NCI-H2107 treated with DMSO at 0.1 percent for 48 hours (cell line): ENCODE data around the gene PSMD2.

ENCODE experiments used
- DNase-seq: peaks from one replicate; lab custom pipeline; 2025; ENCODE audit not compliant: unreplicated experiment; lab: John Stamatoyannopoulos, UW

The PSMD2 gene

DNA sequence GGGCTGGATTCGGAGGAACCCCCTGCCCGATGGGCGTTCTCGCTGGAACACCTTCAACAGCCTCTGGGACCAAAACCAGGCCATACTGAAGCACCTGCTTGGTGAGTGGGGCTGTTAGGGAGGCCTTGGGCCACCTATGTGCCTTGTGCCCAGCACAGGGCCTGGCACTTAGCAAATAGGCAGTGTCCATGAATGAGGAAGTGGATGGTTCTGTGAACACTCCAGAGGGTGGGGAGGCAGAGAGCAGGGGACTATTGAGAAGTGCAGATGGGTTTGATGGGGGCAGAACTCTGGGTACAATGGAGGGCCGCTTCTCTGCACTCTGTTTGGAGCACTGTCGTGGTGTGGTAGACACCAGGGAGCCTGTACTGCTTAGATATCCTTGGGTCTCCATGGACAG, 21.7 kb upstream of the PSMD2 start:
- DNase-seq: no peak

DNA sequence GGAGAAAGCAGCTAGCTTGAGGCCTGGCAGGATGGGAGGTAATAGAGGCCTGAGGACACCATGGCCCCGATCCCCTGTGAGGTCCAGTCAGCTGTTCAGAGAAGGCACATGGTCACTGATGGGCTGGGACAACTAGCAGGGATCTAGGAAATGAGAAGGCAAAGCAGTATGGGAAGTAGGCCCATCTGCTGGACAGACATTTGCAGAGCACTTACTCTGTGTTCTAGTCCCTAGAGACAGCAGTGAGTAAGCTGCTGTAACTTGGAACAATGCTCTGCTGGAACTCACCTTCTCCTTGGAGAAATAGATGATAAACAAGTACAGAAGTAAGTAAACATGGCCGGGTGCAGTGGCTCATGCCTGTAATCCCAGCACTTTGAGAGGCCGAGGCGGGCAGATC, 16.1 kb upstream of the PSMD2 start:
- no peak for DNase-seq

DNA sequence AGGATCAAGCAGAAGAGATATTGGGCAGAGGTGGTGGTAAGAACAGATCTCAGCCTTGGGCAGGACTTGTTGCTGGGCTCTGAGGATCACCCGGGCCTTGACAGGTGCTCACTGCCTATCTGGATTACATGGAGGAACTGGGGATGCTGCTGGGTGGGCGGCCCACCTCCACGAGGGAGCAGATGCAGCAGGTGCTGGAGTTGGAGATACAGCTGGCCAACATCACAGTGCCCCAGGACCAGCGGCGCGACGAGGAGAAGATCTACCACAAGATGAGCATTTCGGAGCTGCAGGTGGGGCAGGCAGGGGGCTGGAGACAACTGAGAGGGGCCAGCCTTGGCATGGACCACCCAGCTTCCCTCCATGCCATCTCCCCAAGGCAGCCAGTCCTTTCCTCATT, 15.4 kb upstream of the PSMD2 start:
- no peak for DNase-seq

DNA sequence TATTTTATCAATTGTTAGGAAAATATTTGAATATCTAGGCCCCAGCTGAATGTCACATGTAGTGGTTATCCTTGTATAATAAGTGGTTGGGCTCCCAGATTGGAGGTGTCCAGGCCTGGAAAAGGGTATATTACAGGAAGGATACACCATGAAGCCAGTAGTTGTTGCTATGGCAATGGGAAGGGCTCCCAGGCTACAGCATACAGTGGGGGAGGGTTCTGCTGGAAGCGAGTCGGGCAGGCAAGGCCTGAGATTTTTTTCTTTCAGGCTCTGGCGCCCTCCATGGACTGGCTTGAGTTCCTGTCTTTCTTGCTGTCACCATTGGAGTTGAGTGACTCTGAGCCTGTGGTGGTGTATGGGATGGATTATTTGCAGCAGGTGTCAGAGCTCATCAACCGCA, 14.3 kb upstream of the PSMD2 start:
- DNase-seq: peak; percentile 91

DNA sequence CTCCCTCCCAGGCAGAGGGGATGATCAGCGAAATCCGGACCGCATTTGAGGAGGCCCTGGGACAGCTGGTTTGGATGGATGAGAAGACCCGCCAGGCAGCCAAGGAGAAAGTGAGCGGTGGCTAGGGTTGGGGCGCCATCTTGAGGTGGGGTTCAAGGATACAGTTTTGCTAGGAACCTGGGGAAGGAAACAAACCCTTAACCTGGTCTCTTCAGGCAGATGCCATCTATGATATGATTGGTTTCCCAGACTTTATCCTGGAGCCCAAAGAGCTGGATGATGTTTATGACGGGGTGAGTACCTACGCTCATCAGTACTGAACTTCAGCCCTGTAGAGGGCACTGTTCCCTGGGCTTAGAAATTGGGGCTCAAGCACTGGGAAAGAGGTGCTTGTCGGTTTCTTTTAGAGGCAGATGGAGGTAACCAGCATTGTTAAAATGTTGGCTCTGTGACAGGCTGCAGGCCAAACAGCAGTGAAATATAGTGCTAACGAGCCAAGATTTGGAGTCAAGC, 9.6 kb upstream of the PSMD2 start:
- DNase-seq: peak; percentile 85

DNA sequence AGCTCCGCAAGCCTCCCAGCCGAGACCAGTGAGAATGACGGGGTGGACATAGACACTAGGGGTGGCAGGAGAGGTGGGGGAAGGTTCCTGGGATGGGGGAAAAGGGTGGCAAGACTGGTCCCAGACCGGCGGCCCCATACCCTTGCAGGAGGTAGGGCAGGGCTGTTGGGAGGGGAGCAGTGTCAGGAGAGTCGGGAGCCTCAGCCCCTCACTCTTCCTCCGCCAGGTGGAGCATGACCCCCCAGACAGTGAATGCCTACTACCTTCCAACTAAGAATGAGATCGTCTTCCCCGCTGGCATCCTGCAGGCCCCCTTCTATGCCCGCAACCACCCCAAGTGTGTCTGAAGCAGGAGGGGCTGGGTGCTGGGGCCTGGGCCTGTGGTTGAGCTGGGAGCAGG, 8.7 kb upstream of the PSMD2 start:
- no peak for DNase-seq

DNA sequence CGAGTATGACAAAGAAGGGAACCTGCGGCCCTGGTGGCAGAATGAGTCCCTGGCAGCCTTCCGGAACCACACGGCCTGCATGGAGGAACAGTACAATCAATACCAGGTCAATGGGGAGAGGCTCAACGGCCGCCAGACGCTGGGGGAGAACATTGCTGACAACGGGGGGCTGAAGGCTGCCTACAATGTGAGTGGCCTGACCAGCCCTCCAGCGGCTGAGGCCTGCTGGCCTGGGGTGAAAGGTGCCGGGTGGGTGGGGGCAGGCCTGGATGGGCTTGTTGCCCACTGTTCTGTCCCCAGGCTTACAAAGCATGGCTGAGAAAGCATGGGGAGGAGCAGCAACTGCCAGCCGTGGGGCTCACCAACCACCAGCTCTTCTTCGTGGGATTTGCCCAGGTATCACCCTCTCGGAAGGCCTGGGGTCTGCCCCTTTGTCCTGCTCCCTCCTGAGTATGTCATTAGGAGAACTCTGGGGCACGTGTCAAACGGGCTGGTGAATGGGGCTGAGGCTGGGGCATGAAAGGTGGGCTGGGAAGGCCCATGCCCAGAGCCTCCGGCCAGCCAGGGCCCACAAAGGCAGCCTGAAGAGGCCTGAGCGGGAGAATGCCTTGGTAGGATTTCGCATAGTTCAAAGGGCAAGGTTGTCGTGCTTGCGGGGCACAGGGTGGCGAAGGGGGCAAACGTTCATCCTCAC, 7.8 kb upstream of the PSMD2 start:
- DNase-seq: no peak

DNA sequence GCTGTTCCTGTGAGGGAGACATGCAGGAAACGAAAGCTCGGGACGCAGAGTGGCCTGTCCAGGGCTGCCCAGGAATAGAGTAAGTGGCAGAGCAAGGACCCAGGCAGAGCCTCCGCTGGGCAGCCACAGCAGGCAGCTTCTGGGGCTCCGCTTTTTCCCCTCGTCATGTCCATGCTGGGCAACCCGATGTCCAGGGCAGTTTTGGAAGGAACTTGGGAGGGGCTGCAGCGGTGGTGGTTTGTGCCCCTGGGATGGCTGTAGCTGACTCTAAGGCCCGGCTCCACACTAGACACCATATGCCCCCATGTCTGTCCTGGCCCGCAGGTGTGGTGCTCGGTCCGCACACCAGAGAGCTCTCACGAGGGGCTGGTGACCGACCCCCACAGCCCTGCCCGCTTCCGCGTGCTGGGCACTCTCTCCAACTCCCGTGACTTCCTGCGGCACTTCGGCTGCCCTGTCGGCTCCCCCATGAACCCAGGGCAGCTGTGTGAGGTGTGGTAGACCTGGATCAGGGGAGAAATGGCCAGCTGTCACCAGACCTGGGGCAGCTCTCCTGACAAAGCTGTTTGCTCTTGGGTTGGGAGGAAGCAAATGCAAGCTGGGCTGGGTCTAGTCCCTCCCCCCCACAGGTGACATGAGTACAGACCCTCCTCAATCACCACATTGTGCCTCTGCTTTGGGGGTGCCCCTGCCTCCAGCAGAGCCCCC, 7.1 kb upstream of the PSMD2 start:
- DNase-seq: no peak

DNA sequence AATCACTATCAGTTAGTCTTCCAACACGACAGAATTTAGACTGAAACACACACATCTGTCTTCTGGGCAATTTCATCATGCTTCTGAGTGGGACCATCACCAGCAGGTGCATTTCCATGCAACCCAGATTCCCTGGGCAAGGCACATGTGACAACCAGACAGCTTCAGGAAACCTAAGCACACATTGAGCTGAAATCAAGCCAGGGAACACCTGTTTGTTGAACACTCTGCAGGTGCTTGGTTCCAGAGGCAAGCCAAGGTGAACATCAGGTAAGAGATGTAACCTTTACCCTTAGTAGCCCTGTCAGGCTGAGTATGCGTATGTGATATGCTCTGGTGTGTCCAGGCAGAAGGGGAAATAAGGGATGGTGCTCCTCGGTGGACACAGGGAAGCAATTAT, 3.3 kb upstream of the PSMD2 start:
- peak; percentile 27 for DNase-seq

DNA sequence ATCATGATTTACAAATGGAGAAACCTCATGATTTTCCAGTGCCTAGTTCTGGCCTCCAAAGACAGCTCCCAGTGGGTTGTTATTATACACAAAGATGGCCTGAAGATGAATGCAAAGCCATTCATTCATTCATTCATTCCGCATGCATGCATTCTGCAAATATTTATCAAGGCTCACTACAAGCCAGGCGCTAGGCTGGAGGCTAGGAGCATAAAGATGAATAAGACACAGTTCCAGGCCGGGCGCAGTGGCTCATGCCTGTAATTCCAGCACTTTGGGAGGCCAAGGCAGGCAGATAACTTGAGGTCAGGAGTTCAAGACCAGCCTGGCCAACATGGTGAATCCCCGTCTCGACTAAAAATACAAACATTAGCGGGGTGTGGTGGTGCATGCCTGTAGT, 2.4 kb upstream of the PSMD2 start:
- no peak for DNase-seq

DNA sequence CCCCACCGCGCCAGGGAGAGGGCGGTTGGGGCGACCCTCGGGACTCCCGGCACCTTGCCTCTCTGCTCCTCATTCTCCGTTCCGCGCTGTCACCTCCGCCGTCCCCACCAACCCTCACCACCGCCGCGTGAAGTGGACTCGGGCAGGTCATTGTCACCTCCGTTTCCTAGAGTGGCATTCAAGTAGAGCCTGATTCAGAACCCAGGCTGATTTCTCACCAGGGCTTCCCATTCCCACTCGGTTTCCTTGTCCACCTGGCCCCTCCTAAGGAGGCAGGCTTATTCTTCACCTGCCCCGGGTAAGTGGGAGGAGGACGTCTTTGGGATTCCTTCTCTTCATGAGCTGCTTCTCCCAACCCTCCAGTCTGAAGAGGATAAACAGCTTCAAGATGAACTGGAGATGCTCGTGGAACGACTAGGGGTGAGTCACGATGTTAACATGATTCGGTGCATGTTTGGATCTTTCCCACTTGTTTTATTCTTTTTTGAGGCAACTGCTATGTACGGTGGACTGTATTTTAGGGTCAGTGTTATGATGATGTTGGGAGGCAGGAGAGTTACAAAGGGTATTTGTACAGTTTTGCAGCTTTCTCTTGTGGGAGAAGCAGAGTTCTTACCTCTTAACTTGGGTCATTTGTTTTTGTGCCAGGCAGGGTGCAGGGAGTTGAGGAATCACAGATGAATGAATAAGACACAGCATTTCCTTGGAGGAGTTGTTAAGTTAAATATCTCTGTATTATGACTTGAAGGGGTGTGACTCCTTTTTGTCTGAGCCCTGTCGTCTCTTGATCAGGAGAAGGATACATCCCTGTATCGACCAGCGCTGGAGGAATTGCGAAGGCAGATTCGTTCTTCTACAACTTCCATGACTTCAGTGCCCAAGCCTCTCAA, 692 bp downstream of the PSMD2 start:
- DNase-seq: no peak

DNA sequence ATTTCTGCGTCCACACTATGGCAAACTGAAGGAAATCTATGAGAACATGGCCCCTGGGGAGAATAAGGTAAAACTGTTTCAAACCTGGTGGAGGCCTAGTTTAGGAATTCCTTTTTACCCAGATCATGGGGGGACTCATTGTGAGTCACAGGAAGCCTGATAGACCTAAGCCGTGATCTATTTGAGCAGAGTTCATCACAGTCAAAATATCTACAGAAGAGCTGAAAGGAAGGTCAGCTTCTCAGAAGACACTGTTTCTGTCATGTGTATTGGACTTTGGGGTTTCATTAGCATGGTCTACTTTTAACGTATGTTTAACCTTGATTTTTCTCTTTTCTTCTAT, 1.3 kb downstream of the PSMD2 start:
- DNase-seq: no peak

DNA sequence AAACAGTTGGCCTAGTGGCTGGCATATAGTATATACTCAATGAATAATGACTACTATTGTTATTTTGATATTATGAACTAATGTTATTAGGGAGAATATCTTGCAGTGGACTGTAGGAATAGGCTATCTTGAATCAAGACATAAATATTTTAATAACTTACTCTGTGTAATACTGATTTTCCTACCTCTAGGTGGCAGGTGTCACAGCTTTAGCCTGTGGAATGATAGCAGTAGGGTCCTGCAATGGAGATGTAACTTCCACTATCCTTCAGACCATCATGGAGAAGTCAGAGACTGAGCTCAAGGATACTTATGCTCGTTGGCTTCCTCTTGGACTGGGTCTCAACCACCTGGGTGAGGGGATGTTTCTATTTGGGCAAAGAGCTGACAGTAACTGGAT, 6.5 kb downstream of the PSMD2 start:
- DNase-seq: no peak

DNA sequence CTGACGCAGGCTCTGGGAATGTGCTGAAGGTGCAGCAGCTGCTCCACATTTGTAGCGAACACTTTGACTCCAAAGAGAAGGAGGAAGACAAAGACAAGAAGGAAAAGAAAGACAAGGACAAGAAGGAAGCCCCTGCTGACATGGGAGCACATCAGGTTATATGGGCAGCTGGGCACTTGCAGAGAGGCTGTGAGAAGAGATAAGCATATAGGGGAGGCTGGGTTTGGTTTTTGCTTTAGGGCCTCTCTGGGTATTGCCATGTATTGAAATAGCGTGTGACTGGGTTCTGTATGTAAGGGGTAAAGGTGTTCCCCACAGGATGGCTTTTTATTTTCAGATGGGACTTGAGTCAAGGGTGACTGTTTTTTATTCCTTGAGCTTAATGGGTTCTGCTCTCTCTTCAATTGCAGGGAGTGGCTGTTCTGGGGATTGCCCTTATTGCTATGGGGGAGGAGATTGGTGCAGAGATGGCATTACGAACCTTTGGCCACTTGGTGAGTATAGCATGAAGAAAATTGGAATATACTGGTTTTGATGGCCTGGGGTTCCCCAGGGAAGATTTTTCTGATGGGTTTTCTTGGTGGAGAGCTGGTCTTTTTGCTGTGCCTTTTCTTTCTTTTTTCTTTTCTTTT, 7.4 kb downstream of the PSMD2 start:
- no peak for DNase-seq

DNA sequence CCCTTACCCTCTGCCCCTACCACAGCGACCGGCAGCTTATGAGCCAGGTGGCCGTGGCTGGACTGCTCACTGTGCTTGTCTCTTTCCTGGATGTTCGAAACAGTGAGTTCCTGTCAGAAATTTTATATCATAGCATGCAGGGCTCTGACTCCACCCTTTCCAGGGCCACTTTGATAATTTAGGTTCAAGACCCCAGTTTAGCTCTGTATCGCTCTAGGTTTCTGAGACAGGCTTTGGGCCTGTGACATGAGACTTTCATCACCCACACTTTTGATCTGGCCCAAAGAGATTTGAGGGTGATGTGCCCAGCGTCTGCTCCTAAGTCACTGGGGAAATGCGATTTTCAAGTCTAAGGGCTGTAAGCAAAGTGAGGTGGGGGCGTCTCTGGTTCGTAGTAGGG, 8.9 kb downstream of the PSMD2 start:
- DNase-seq: no peak

DNA sequence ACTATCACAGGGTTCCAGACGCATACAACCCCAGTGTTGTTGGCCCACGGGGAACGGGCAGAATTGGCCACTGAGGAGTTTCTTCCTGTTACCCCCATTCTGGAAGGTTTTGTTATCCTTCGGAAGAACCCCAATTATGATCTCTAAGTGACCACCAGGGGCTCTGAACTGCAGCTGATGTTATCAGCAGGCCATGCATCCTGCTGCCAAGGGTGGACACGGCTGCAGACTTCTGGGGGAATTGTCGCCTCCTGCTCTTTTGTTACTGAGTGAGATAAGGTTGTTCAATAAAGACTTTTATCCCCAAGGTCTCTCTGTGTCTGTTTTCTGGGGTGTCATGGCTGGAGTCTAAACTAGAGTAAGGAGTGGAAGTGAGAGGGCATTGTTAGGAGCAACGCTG, 9.7 kb downstream of the PSMD2 start:
- no peak for DNase-seq

DNA sequence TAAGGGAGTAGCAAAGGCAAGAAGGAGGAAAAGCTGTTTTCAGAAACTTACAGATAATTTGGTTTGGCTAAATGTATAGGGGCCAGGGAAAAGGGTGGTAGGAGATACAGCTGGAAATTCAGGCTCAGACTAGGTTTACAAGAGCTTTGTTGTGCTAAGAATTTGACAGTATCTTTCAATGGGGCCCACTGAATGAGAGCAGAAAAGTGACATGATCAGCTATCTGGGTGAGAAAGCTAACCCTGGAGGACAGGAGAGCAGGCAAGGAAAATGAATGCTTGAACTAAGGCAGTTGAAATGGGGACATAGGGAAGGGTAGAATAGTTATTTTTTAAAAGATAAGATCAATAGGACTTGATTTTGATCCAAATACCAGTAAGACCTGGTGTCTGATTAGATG, 12.6 kb downstream of the PSMD2 start:
- no peak for DNase-seq

DNA sequence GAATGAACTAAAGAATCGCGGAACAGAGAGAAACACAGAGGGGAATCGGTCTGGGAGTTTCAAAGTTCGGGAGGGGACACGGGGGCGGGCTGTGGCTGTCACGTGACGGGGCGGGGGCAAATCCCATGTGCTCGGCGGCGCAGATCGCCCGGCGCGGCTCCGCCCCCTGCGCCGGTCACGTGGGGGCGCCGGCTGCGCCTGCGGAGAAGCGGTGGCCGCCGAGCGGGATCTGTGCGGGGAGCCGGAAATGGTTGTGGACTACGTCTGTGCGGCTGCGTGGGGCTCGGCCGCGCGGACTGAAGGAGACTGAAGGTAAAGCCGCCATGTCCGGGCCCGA, 15.3 kb downstream of the PSMD2 start, which contains the start of gene EIF4G1:
Gene EIF4G1, plus strand, starts transcription at position 244 of the 337 bp plus-strand sequence. CDS start 1,191 bp downstream, outside the sequence.
- peak; percentile 96 for DNase-seq

DNA sequence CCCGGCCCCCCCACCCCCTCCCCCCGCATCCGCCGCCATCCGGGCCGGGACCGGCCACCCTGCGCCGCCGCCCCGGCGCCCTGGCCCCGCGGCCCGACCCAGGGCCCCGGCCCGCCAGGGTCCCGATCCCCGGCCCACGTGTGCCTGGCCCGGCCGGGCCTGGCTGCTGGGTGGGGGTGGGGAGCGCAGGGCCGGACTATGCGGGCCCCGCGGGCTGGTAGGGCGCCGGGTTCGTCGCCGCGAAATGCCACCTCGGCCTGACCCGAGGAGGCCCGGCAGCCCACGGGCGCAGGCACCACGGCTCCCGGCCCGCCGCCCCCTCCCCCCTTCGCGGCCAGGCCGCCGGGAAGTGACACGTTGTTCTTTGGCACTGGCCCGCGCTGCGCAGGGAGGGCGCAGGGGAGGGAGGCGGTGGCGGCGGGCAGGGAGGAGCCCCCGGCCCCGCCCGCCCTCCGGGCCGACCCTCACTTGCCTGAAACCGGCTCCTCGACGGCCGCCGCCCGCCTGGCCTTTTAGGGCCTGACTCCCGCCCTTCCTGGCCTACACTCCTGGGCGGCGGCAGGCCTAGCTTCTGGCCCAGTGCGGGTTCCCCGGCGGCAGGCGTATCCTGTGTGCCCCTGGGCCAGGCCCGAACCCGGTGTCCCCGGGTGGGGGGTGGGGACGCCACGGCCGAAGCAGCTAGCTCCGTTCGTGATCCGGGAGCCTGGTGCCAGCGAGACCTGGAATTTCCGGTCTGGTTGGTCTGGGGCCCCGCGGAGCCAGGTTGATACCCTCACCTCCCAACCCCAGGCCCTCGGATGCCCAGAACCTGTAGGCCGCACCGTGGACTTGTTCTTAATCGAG, 15.9 kb downstream of the PSMD2 start:
- no peak for DNase-seq

DNA sequence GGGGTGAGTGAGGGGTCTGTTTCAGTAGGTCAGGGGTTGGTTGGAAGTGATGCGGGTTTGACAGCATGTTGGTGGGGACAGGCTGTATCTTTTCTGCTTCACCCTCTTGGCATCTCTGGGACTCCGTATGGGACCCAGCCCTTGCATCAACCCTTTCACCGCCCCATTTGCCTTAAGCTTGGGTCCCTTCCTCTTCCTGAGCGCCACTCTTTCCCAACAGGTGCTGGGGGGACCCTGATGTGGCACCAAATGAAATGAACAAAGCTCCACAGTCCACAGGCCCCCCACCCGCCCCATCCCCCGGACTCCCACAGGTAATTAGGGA, 16.5 kb downstream of the PSMD2 start:
- no peak for DNase-seq
